Esophagus mucosa (tissue), 1 donor: ENCODE results near the gene SERPINA4. TPM values are rescaled to one million over a fixed set of nuclear protein-coding genes. Genes with fewer than 3 reads are reported as not detected.
A peak's percentile ranks its signal among the peaks of the same experiment; 100 is the strongest.
"Not testable (repeated sequence)": the region's sequence is repeated elsewhere in the genome, so short reads cannot be mapped to it uniquely, and the experiment has no call there.

Experiments
- ATAC-seq: fragments of 200-7000 bp; cut with Tn5 transposase; one replicate; pipeline ENCODE4 v1.9.1; 2020
- total RNA-seq: library from RNA; stranded (reverse); gene quantifications from one replicate; pipeline ENCODE4 v1.2.4, GENCODE V29; 2023
- donor health status: DM: yes; HTN: yes; CAD: no.

Gene SERPINA4
- total RNA-seq, 1 donor from 2014 or later: not detected

GRCh38 chr14:94592457-94592856 is 31.2 kb downstream of the SERPINA4 start:
- ATAC-seq: no peak

GRCh38 chr14:94593376-94593748 is 32.1 kb downstream of the SERPINA4 start:
- ATAC-seq: peak; percentile 5

GRCh38 chr14:94593749-94594431 is 32.6 kb downstream of the SERPINA4 start:
- no peak for ATAC-seq

GRCh38 chr14:94594441-94594840 is 33.2 kb downstream of the SERPINA4 start:
- ATAC-seq: no peak

- no peak for ATAC-seq
These were observed 34.7 kb downstream of the SERPINA4 start for GRCh38 chr14:94595912-94596311.

- ATAC-seq: no peak
These were observed 35.1 kb downstream of the SERPINA4 start for GRCh38 chr14:94596361-94596760.

GRCh38 chr14:94597788-94598187 is 36.5 kb downstream of the SERPINA4 start:
- no peak for ATAC-seq

- no peak for ATAC-seq
These were observed 37.2 kb downstream of the SERPINA4 start for GRCh38 chr14:94598506-94598815.

GRCh38 chr14:94598816-94599655 is 37.8 kb downstream of the SERPINA4 start:
- peak; percentile 92 for ATAC-seq

- ATAC-seq: peak; percentile 8
These were observed 38.4 kb downstream of the SERPINA4 start for GRCh38 chr14:94599656-94600004.

GRCh38 chr14:94600148-94600545 is 38.9 kb downstream of the SERPINA4 start:
- no peak for ATAC-seq

- peak; percentile 62 for ATAC-seq
These were observed 40.7 kb downstream of the SERPINA4 start for GRCh38 chr14:94601884-94602391.

GRCh38 chr14:94602722-94603121 is 41.5 kb downstream of the SERPINA4 start:
- no peak for ATAC-seq

GRCh38 chr14:94605361-94605760 is 44.1 kb downstream of the SERPINA4 start:
- ATAC-seq: no peak

- not testable (repeated sequence) for ATAC-seq
These were observed 47.7 kb downstream of the SERPINA4 start for GRCh38 chr14:94608966-94609365.

- no peak for ATAC-seq
These were observed 49.9 kb downstream of the SERPINA4 start for GRCh38 chr14:94611179-94611578.

- no peak for ATAC-seq
These were observed 50.9 kb downstream of the SERPINA4 start, which contains the start of gene SERPINA3 for GRCh38 chr14:94612174-94612573. SERPINA3 (plus strand) TSS chr14:94612391; CDS start chr14:94614442, 2,051 bp downstream.

- ATAC-seq: peak; percentile 21
These were observed 51.6 kb downstream of the SERPINA4 start for GRCh38 chr14:94612580-94613554.

- no peak for ATAC-seq
These were observed 52.7 kb downstream of the SERPINA4 start for GRCh38 chr14:94613720-94614644.

- ATAC-seq: no peak
These were observed 53.6 kb downstream of the SERPINA4 start for GRCh38 chr14:94614802-94615201.

- no peak for ATAC-seq
These were observed 54.0 kb downstream of the SERPINA4 start for GRCh38 chr14:94615254-94615653.
